Measurements from ENCODE around the gene SLC38A7.
"Not testable (repeated sequence)": the region's sequence is repeated elsewhere in the genome, so short reads cannot be mapped to it uniquely, and the experiment has no call there.

The SLC38A7 gene

GRCh38 chr16:58679763-58680162 lies 4.8 kb downstream of the SLC38A7 start:
- no peak for DNase-seq (ENCODE audit: low read depth)
- no peak overlapping the region for H3K4me3 ChIP-seq (ENCODE audit: low read depth, low read length)
- TF ChIP-seq CTCF (IDR thresholded peaks at IDR 0.05; ENCODE audit: control insufficient read depth, extremely low read depth, insufficient read depth), result no peak

DNA sequence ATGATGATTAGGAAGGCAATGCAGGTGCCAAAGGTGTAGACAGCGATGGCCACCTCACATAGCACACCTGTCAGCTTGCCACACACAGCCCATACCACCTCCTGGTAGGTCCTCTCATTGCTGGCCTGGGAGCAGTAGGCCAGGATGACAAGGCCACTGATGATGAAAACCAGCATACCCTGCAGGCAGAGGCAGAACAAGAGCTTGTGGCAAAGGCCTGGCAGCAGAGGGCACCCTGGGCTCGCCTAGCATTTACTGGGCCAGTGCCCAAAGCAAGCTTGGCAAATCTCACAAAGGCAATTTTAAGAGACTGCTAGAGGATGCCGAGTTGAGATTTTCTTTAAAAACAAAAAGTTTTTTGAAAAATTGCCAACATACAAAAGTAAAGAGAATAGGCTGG lies 5.9 kb downstream of the SLC38A7 start:
- TF ChIP-seq CTCF (IDR thresholded peaks at IDR 0.05; ENCODE audit: control insufficient read depth, extremely low read depth, insufficient read depth), result peak; percentile 90
- peak; percentile 69 for DNase-seq (ENCODE audit: low read depth)
- no peak overlapping the region for H3K4me3 ChIP-seq (ENCODE audit: low read depth, low read length)

DNA sequence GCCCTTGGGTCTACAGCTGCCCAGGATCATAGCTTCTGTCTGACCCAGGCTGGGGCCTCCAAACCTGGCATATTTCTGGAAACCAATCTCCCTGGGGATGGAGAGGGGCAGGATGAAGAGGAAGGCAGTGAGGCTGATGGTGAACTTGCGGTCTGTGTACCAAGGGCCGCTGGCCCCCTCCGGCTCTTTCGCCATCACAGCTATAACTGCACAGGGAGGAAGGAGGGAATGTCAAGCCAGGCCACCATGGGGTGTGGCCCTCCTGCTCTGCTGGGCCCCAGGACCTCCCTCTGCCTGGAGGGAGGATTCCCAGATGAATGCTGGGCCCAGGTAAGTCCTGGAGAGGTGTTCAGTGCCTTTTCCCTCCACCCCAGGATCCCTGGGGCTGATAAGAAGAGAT lies 6.3 kb downstream of the SLC38A7 start:
- H3K4me3 ChIP-seq (ENCODE audit: low read depth, low read length), result no peak overlapping the region
- no peak for DNase-seq (ENCODE audit: low read depth)
- TF ChIP-seq CTCF (IDR thresholded peaks at IDR 0.05; ENCODE audit: control insufficient read depth, extremely low read depth, insufficient read depth), result no peak

DNA sequence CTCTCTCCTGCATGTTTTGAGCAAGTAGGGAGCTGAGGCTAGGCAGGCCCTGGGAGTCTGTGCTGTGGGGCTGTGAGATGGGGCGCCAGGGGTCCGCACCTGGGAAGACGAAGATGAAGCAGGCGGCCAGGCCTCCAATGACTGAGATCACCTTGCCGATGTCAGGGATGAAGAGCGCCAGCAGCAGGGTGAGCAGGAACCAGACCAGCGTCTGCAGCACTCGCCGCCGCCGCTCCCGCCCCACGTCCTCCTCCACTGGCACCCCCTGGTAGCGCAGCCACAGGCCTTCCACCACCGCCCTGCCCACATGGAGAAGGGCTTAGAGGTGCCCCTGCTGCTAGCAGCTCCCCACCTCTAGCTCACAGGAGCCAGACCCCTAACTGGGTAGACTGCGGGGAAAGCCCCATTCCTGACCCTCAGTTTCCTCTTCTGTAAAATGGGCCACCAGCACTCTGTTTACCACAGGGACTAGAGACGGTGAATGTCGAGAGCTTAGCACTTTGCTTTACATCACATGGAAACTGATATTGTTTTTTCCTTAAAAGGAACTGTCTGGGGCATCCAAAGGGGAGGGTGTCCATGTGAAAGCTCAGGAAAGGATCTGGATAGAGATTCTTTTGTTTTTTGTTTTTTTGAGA lies 13.5 kb downstream of the SLC38A7 start:
- no peak overlapping the region for H3K4me3 ChIP-seq (ENCODE audit: low read depth, low read length)
- TF ChIP-seq CTCF (IDR thresholded peaks at IDR 0.05; ENCODE audit: control insufficient read depth, extremely low read depth, insufficient read depth), result no peak
- no peak for DNase-seq (ENCODE audit: low read depth)

DNA sequence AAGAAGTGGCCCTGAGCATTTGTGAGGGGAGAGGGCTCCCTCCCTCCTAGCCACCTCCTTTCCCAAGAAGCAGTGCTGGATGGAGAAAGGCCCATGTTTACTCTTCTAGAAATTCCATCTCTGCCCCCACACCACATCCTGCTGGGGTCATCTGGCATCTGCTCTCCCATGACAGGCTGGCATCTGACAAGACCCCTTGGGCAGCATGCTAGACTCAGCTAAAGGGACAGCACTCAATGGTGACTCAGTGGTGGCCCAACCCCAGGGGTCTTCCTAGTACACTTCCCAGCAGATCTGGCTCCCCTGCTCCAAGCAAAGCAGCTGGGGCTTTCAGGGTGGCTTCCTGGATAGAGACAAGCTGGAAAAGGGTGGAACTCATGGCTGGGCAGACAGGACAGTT lies 14.4 kb downstream of the SLC38A7 start:
- no peak for DNase-seq (ENCODE audit: low read depth)

DNA sequence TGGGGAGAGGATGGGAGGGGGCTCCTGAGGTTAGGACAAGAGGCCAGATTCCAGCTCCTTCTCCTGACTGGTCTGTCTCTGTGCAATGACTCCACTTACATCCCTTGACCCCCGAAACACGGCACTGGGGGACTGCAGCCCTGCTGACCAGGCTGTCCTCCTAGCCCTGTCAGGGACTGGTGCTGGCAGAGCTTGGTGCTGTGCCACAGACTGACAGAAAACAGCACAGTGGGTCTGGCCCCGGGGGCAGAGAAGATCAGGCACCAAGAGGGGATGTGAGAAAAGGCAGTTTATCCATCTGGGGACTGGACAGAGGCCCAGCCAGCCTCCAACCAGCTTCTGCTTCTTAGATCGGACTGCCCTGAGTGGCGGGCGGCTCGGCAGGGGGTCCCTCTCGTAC lies 19.4 kb downstream of the SLC38A7 start:
- H3K4me3 ChIP-seq (ENCODE audit: low read depth, low read length), result no peak overlapping the region
- TF ChIP-seq CTCF (IDR thresholded peaks at IDR 0.05; ENCODE audit: control insufficient read depth, extremely low read depth, insufficient read depth), result no peak
- no peak for DNase-seq (ENCODE audit: low read depth)

More for the DNA sequence above, 14.4 kb downstream of the SLC38A7 start:
- no peak overlapping the region for H3K4me3 ChIP-seq (ENCODE audit: low read depth, low read length)
- TF ChIP-seq CTCF (IDR thresholded peaks at IDR 0.05; ENCODE audit: control insufficient read depth, extremely low read depth, insufficient read depth), result no peak

DNA sequence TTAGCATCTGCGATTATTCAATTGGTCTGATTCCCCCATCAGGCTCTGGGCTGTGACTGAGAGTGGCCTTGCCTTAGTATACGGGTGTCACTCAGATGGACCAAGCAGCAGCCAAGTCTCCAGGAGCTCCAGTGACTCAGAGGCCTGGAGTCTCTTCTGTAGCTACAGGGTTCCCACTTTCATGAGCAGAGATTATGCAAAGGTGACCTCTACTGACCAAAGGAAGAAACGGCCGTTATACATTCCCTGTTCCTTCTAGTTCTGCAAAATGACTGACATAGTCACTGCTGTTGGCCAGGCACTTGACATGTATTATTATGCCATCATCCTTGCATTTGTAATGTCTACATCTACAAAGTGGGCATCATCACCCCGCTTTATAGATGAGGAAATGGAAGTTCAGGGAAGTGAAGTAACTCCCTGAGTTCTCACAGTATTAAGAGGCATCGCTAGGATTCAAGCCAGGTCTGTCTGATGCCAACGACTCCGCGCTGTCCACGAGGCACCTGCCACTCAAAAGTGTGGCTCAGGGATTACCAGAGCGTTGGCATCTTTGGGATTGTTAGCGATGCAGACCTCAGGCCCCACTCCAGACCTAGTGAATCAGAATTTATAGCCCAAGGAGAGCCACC lies 23.3 kb downstream of the SLC38A7 start:
- H3K4me3 ChIP-seq (ENCODE audit: low read depth, low read length), result no peak overlapping the region
- TF ChIP-seq CTCF (IDR thresholded peaks at IDR 0.05; ENCODE audit: control insufficient read depth, extremely low read depth, insufficient read depth), result peak; percentile 85
- DNase-seq (ENCODE audit: low read depth), result peak; percentile 60

DNA sequence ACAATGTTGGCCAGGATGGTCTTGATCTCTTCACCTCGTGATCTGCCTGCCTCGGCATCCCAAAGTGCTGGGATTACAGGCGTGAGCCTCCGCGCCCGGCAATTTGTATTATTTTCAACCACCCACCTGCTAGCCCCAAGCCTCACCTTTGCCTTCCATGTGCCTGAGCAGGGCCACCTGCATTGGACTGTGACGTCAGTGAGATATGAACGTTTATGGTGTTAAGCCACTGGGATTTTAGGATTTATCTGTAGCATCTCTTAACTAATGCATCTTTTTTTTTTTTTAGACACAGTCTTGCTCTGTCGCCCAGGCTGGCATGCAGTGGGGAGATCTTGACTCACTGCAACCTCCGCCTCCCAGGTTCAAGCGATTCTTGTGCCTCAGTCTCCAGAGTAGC lies 24.7 kb downstream of the SLC38A7 start:
- DNase-seq (ENCODE audit: low read depth); H3K4me3 ChIP-seq (ENCODE audit: low read depth, low read length): not testable (repeated sequence)
